Astrocyte of the spinal cord (primary cell): Measurements from ENCODE around the gene TEX44.
"Not testable (repeated sequence)": the region's sequence is repeated elsewhere in the genome, so short reads cannot be mapped to it uniquely, and the experiment has no call there.

ENCODE experiments used
- DNase-seq: peaks from one replicate; pipeline ENCODE4 v3.0.0; 2011; ENCODE audit warnings: low read depth, low spot score
- H3K4me3 ChIP-seq: 2 replicates; pipeline ENCODE4 v1.5.1; 2011; ENCODE audit warnings: low read depth, mild to moderate bottlenecking, low read length, moderate library complexity
- CTCF ChIP-seq: IDR thresholded peaks from 2 replicates; pipeline ENCODE4 v1.5.1; 2012; ENCODE audit warnings: low read depth, mild to moderate bottlenecking, low read length, inconsistent platforms
- in situ Hi-C: cut with HindIII; loops from 2 replicates; pipeline ENCODE4 v1.10.0; 2017; ENCODE audit warnings: low sequenced_read_pairs

TEX44 gene

GRCh38 chr2:231557571-231558217 lies 35.0 kb upstream of the TEX44 start:
- H3K4me3 ChIP-seq, result no peak overlapping the region
- peak; percentile 72 for DNase-seq
- in situ Hi-C loops, result no loop called here
- TF ChIP-seq CTCF, result peak; percentile 72

GRCh38 chr2:231563378-231563961 lies 29.2 kb upstream of the TEX44 start:
- DNase-seq, result peak; percentile 44
- in situ Hi-C loops, result no loop called here
- TF ChIP-seq CTCF, result peak; percentile 83
- no peak overlapping the region for H3K4me3 ChIP-seq

GRCh38 chr2:231565887-231566594 lies 26.6 kb upstream of the TEX44 start:
- in situ Hi-C loops, result no loop called here
- DNase-seq, result no peak

GRCh38 chr2:231567159-231567558 lies 25.5 kb upstream of the TEX44 start:
- in situ Hi-C loops, result no loop called here
- H3K4me3 ChIP-seq, result no peak overlapping the region
- TF ChIP-seq CTCF, result no peak

More at GRCh38 chr2:231565887-231566594, 26.6 kb upstream of the TEX44 start:
- no peak overlapping the region for H3K4me3 ChIP-seq
- no peak for TF ChIP-seq CTCF

GRCh38 chr2:231568098-231568784 lies 24.4 kb upstream of the TEX44 start:
- DNase-seq, result no peak
- no peak for TF ChIP-seq CTCF
- in situ Hi-C loops, result no loop called here
- no peak overlapping the region for H3K4me3 ChIP-seq

More at GRCh38 chr2:231567159-231567558, 25.5 kb upstream of the TEX44 start:
- no peak for DNase-seq

- no peak for TF ChIP-seq CTCF
- DNase-seq, result no peak
- in situ Hi-C loops, result no loop called here
- no peak overlapping the region for H3K4me3 ChIP-seq
Measured at GRCh38 chr2:231568785-231569435, 23.8 kb upstream of the TEX44 start.

GRCh38 chr2:231570915-231571314 lies 21.7 kb upstream of the TEX44 start:
- DNase-seq, H3K4me3 ChIP-seq, in situ Hi-C loops: not testable (repeated sequence)
